ENCODE results near the gene SSBP3. TPM values are rescaled to one million over a fixed set of nuclear protein-coding genes. Genes with fewer than 3 reads are reported as not detected.

The SSBP3 gene
- total RNA-seq, 1 donor = 14.5 TPM

- H3K4me2 ChIP-seq (ENCODE audit: insufficient read depth, low read length) = peak overlapping the region; percentile 34
- H2AFZ ChIP-seq (ENCODE audit: low read length) = peak overlapping the region; percentile 6
These were observed 130.8 kb downstream of the SSBP3 start for GRCh38 chr1:54275349-54275748.

GRCh38 chr1:54274881-54275280 lies 131.3 kb downstream of the SSBP3 start:
- peaks cover 3% of the 10 kb centered on the region for H4K20me1 ChIP-seq (ENCODE audit: insufficient read depth, low read length)
- peaks cover 42% of the 10 kb centered on the region for H3K4me1 ChIP-seq (ENCODE audit: insufficient read depth, low read length)
- H3K4me3 ChIP-seq (ENCODE audit: insufficient read depth, low read length) = no peak overlapping the region
- H3K27me3 ChIP-seq (ENCODE audit: insufficient read depth, low read length) = no peaks in the 10 kb centered on the region
- H3K27ac ChIP-seq (ENCODE audit: low read depth, low read length) = peak overlapping the region; percentile 81
- TF ChIP-seq CTCF (IDR thresholded peaks at IDR 0.05; ENCODE audit: extremely low read depth, low read depth, low read length) = no peak
- no peaks in the 10 kb centered on the region for H3K9me3 ChIP-seq (ENCODE audit: low read depth, low read length)
- H3K79me2 ChIP-seq (ENCODE audit: insufficient read depth, low read length) = peaks cover 3% of the 10 kb centered on the region
- peak overlapping the region; percentile 34 for H3K4me2 ChIP-seq (ENCODE audit: insufficient read depth, low read length)
- H2AFZ ChIP-seq (ENCODE audit: low read length) = peak overlapping the region; percentile 6
- no peak for DNase-seq (ENCODE audit: insufficient read length, low spot score, missing footprints)
- H3K36me3 ChIP-seq (ENCODE audit: insufficient read depth, low read length) = peaks cover 4% of the 10 kb centered on the region

More at GRCh38 chr1:54275349-54275748, 130.8 kb downstream of the SSBP3 start:
- no peaks in the 10 kb centered on the region for H3K27me3 ChIP-seq (ENCODE audit: insufficient read depth, low read length)
- peaks cover 42% of the 10 kb centered on the region for H3K4me1 ChIP-seq (ENCODE audit: insufficient read depth, low read length)
- H4K20me1 ChIP-seq (ENCODE audit: insufficient read depth, low read length) = peaks cover 3% of the 10 kb centered on the region
- H3K79me2 ChIP-seq (ENCODE audit: insufficient read depth, low read length) = peaks cover 3% of the 10 kb centered on the region
- TF ChIP-seq CTCF (IDR thresholded peaks at IDR 0.05; ENCODE audit: extremely low read depth, low read depth, low read length) = peak; percentile 44
- DNase-seq (ENCODE audit: insufficient read length, low spot score, missing footprints) = peak; percentile 97
- H3K36me3 ChIP-seq (ENCODE audit: insufficient read depth, low read length) = peaks cover 8% of the 10 kb centered on the region
- no peaks in the 10 kb centered on the region for H3K9me3 ChIP-seq (ENCODE audit: low read depth, low read length)
- peak overlapping the region; percentile 81 for H3K27ac ChIP-seq (ENCODE audit: low read depth, low read length)
- H3K4me3 ChIP-seq (ENCODE audit: insufficient read depth, low read length) = no peak overlapping the region

GRCh38 chr1:54274448-54274847 lies 131.7 kb downstream of the SSBP3 start:
- no peak for TF ChIP-seq CTCF (IDR thresholded peaks at IDR 0.05; ENCODE audit: extremely low read depth, low read depth, low read length)
- no peak overlapping the region for H2AFZ ChIP-seq (ENCODE audit: low read length)
- H3K27ac ChIP-seq (ENCODE audit: low read depth, low read length) = peak overlapping the region; percentile 81
- H3K4me2 ChIP-seq (ENCODE audit: insufficient read depth, low read length) = no peak overlapping the region
- no peaks in the 10 kb centered on the region for H3K27me3 ChIP-seq (ENCODE audit: insufficient read depth, low read length)
- H3K36me3 ChIP-seq (ENCODE audit: insufficient read depth, low read length) = no peaks in the 10 kb centered on the region
- H3K79me2 ChIP-seq (ENCODE audit: insufficient read depth, low read length) = peaks cover 3% of the 10 kb centered on the region
- peaks cover 6% of the 10 kb centered on the region for H4K20me1 ChIP-seq (ENCODE audit: insufficient read depth, low read length)
- H3K4me1 ChIP-seq (ENCODE audit: insufficient read depth, low read length) = peaks cover 39% of the 10 kb centered on the region
- H3K9me3 ChIP-seq (ENCODE audit: low read depth, low read length) = no peaks in the 10 kb centered on the region
- no peak overlapping the region for H3K4me3 ChIP-seq (ENCODE audit: insufficient read depth, low read length)
- DNase-seq (ENCODE audit: insufficient read length, low spot score, missing footprints) = no peak

DNA sequence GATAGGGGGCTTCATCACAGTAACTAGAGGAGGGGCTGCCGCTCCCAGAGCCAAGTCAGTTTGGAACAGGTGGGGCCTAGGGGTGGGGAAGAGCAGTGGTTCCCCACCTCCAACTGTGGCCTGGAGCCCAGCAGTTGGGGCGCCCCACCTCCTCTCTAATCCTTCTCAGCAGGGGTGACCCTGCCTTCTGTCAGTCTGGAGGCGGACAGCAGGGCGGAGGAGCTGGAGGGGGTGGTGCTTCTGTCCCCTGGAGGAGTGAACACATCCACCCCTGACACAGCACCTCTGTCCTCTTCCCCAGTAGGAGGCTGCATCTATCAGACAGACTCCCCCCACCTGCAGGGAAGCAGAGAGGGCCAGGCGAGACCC lies 132.4 kb downstream of the SSBP3 start:
- DNase-seq (ENCODE audit: insufficient read length, low spot score, missing footprints) = no peak
- Histone ChIP-seq H3K27ac (ENCODE audit: low read depth, low read length) (peak overlapping the region; percentile 57), H3K4me3 (ENCODE audit: insufficient read depth, low read length) (no peak overlapping the region), H3K9me3 (ENCODE audit: low read depth, low read length) (no peaks in the 10 kb centered on the region), H3K27me3 (ENCODE audit: insufficient read depth, low read length) (no peaks in the 10 kb centered on the region), H3K4me1 (ENCODE audit: insufficient read depth, low read length) (peaks cover 32% of the 10 kb centered on the region), H3K36me3 (ENCODE audit: insufficient read depth, low read length) (no peaks in the 10 kb centered on the region), H3K79me2 (ENCODE audit: insufficient read depth, low read length) (peaks cover 3% of the 10 kb centered on the region), H2AFZ (ENCODE audit: low read length) (no peak overlapping the region), H3K4me2 (ENCODE audit: insufficient read depth, low read length) (no peak overlapping the region), H4K20me1 (ENCODE audit: insufficient read depth, low read length) (peaks cover 6% of the 10 kb centered on the region)
- TF ChIP-seq CTCF (IDR thresholded peaks at IDR 0.05; ENCODE audit: extremely low read depth, low read depth, low read length) = no peak

All from osteoblast (primary cell).